ENCODE measurements around the gene MGMT. TPM values are rescaled to one million over a fixed set of nuclear protein-coding genes. Genes with fewer than 3 reads are reported as not detected.

Gene MGMT
- total and polyA plus RNA-seq, 4 donors, result 28.2 to 79.1 (median 46.0) TPM

DNA sequence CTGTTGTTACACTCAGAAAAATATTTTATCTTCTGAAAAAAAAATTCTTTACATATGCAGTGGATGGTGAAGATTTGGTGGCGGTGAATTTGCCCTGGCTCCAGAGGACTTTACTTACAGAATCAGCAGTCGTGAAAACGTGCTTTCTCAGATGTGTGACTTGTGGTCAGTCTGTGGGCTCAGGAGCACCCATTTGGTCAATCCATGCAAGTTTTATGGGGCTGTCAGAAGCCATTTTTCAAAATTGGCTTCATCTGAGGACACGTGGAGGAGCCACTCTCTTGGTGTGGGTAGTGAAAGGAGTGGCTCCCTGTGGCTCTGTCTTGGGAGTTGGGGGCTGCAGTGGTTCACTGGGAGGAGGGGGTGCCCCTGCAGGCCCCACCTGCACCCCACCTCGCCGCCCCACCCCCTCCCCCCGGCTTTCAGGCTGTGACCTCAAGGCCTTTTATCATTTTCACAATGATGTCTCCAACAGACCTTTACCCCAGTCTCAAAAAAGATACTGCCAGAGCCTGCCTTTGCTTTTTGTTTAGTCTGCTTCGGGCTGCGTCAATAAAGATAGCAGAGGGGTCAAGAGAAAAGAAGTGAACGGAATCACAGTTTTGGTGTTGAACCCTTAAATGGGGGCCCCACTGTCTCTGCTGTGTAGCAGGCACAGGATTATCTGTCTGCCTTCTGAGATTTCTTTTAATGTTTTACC, 137.4 kb downstream of the MGMT start:
- Histone ChIP-seq H3K36me3 (ENCODE audit: control insufficient read depth in 4 of 4, insufficient read depth in 3 of 4, low read depth in 1 of 4, low read length in 3 of 4) (peaks cover 0 to 5% (median 0%) of the 10 kb centered on the region in 4 donors), H3K27me3 (ENCODE audit: control insufficient read depth in 4 of 4, insufficient read depth in 4 of 4, low read length in 3 of 4) (no peaks in the 10 kb centered on the region), H3K4me3 (ENCODE audit: low read depth in 1 of 3, low read length in 3 of 3) (no peak overlapping the region), H3K9me3 (ENCODE audit: control insufficient read depth in 4 of 4, low read length in 3 of 4) (no peaks in the 10 kb centered on the region), H3K9ac (ENCODE audit: low read depth in 1 of 2, low read length in 2 of 2) (no peak overlapping the region), H3K27ac (ENCODE audit: low read depth in 1 of 2, low read length in 2 of 2) (no peak overlapping the region), H3K4me1 (ENCODE audit: control insufficient read depth in 4 of 4, insufficient read depth in 4 of 4, low read length in 3 of 4) (peaks cover 0 to 3% (median 2%) of the 10 kb centered on the region in 4 donors)
- no peak for DNase-seq (ENCODE audit: low spot score)
- 56% methylated on average over 10 of the region's 10 CpGs for WGBS
- TF ChIP-seq RXRA (IDR thresholded peaks at IDR 0.05) (peak in 1 of 2 donors; percentile 51), GABPA (IDR thresholded peaks at IDR 0.05 in 1 of 2, conservative IDR thresholded peaks at IDR 0.05 in 1 of 2) (no peak), HNF4A (conservative IDR thresholded peaks at IDR 0.05) (peak in 1 of 2 donors; percentile 35), SP1 (IDR thresholded peaks at IDR 0.05) (peak; percentile 20), EGR1 (IDR thresholded peaks at IDR 0.05; ENCODE audit: low read depth in 2 of 2) (no peak), YY1 (IDR thresholded peaks at IDR 0.05) (no peak), RAD21 (IDR thresholded peaks at IDR 0.05) (peak in 1 of 2 donors; percentile 31)

DNA sequence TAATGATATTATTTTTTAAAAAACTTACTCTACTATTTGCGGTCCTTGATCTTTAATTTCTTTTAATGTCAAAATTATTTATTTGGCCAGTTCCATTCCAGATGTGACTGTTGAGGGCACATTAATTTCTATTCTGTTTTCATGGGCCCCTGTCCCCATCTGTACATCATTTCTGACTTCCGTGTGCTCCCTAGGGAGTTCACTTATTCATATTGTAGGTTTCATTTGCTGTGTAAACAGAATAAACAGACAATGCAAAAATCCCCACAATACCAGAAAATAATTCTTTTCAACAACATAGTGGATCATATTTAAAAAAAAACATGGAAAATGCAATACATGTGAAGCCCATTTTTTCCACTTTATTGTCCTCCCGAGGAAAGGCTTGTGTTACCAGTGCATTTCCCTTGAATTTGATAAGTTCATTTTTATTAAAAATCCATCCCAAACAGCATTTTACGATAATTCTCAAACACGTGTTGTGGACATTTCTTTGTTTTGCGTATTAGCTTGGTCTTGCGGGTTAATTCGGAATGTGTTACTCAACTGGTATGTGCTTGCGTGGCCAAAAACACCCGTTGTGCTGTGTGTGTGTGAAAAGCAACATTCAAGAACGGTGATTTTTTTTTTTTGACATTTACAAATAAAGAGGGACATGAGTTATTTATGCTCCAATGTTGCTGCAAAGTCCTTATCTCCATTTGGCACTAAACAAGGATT, 138.4 kb downstream of the MGMT start:
- 90% methylated on average over 11 of the region's 11 CpGs for WGBS
- TF ChIP-seq GABPA (IDR thresholded peaks at IDR 0.05 in 1 of 2, conservative IDR thresholded peaks at IDR 0.05 in 1 of 2) (no peak), HNF4G (IDR thresholded peaks at IDR 0.05) (no peak), EGR1 (IDR thresholded peaks at IDR 0.05; ENCODE audit: low read depth in 2 of 2) (no peak), JUND (IDR thresholded peaks at IDR 0.05) (no peak)
- TF ChIP-seq, protein P1, sequence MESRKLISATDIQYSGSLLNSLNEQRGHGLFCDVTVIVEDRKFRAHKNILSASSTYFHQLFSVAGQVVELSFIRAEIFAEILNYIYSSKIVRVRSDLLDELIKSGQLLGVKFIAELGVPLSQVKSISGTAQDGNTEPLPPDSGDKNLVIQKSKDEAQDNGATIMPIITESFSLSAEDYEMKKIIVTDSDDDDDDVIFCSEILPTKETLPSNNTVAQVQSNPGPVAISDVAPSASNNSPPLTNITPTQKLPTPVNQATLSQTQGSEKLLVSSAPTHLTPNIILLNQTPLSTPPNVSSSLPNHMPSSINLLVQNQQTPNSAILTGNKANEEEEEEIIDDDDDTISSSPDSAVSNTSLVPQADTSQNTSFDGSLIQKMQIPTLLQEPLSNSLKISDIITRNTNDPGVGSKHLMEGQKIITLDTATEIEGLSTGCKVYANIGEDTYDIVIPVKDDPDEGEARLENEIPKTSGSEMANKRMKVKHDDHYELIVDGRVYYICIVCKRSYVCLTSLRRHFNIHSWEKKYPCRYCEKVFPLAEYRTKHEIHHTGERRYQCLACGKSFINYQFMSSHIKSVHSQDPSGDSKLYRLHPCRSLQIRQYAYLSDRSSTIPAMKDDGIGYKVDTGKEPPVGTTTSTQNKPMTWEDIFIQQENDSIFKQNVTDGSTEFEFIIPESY (IDR thresholded peaks at IDR 0.05), result no peak
- TF ChIP-seq, protein P2, sequence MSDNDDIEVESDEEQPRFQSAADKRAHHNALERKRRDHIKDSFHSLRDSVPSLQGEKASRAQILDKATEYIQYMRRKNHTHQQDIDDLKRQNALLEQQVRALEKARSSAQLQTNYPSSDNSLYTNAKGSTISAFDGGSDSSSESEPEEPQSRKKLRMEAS (IDR thresholded peaks at IDR 0.05), result no peak
- TF ChIP-seq, protein P3, sequence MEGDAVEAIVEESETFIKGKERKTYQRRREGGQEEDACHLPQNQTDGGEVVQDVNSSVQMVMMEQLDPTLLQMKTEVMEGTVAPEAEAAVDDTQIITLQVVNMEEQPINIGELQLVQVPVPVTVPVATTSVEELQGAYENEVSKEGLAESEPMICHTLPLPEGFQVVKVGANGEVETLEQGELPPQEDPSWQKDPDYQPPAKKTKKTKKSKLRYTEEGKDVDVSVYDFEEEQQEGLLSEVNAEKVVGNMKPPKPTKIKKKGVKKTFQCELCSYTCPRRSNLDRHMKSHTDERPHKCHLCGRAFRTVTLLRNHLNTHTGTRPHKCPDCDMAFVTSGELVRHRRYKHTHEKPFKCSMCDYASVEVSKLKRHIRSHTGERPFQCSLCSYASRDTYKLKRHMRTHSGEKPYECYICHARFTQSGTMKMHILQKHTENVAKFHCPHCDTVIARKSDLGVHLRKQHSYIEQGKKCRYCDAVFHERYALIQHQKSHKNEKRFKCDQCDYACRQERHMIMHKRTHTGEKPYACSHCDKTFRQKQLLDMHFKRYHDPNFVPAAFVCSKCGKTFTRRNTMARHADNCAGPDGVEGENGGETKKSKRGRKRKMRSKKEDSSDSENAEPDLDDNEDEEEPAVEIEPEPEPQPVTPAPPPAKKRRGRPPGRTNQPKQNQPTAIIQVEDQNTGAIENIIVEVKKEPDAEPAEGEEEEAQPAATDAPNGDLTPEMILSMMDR (IDR thresholded peaks at IDR 0.05; ENCODE audit: low read depth, low read length, missing input control), result no peak
- Histone ChIP-seq H3K4me3 (ENCODE audit: low read depth in 1 of 3, low read length in 3 of 3) (no peak overlapping the region), H3K9ac (ENCODE audit: low read depth in 1 of 2, low read length in 2 of 2) (no peak overlapping the region), H3K27me3 (ENCODE audit: control insufficient read depth in 4 of 4, insufficient read depth in 4 of 4, low read length in 3 of 4) (no peaks in the 10 kb centered on the region), H3K36me3 (ENCODE audit: control insufficient read depth in 4 of 4, insufficient read depth in 3 of 4, low read depth in 1 of 4, low read length in 3 of 4) (peaks cover 0 to 5% (median 0%) of the 10 kb centered on the region in 4 donors), H3K27ac (ENCODE audit: low read depth in 1 of 2, low read length in 2 of 2) (no peak overlapping the region), H3K9me3 (ENCODE audit: control insufficient read depth in 4 of 4, low read length in 3 of 4) (no peaks in the 10 kb centered on the region), H3K4me1 (ENCODE audit: control insufficient read depth in 4 of 4, insufficient read depth in 4 of 4, low read length in 3 of 4) (peaks cover 0 to 3% (median 2%) of the 10 kb centered on the region in 4 donors)
- DNase-seq (ENCODE audit: low spot score), result no peak

All from liver (tissue), 9 donors.